Activated CD8-positive, alpha-beta memory T cell treated with anti-CD3 and anti-CD28 coated beads, Interleukin-2, amount 50 U/mL, for 24 hours (primary cell): ENCODE data around the gene CLDN4.
"Not testable (repeated sequence)": the region's sequence is repeated elsewhere in the genome, so short reads cannot be mapped to it uniquely, and the experiment has no call there.

ENCODE experiments used
- DNase-seq: peaks from one replicate; pipeline ENCODE4 v3.0.0-alpha.2; 2020; ENCODE audit errors: extremely low read depth

The CLDN4 gene

DNA sequence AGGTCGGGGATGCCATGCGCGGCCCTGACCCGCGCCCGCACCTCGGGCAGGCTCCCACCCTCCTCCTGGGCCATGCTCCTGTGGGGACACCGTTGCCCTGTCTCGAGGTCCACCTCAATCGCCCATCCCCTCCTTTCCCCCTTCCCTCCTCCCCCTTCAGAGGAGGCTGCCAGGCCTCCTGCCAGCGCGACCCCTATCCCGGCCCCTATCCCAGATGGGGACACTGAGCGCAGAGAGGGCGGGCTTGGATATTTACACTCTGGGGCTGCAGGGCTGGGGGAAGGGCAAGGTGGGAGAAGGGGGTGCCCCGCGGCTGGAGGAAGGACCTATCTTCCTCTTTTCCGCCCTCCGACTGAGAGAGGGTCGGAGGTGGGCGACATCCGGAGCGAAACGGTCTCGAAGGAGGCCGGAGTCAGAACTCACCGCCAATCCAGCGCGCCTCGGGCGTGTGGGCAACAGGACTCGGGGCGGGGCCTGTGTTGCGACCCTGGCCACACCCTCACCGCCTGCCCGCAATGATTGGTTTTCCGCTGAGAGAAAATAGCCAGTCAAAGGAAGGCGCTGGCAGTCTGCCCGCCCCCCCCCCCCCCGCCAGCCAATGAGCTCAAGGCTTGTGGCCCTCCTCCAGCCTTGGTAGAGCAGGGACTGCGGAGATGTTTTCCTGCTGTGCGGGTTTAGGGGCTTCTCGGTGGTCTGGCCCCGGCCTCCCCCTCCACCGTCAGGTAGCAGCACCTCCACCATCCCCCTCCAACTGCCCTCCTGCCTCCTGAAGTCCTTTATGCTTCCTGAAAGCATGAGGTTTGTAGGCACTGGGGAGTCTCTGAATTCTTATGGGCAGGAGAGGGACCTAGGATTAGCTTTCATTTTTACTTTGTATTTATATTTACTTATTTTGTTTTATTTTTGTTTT lies 11.5 kb downstream of the CLDN4 start, which contains the start of gene METTL27:
Gene METTL27 (minus strand): TSS at position 450 of the 910 bp plus-strand sequence. CDS start 376 bp downstream, at position 74.
- peak; percentile 81 for DNase-seq

DNA sequence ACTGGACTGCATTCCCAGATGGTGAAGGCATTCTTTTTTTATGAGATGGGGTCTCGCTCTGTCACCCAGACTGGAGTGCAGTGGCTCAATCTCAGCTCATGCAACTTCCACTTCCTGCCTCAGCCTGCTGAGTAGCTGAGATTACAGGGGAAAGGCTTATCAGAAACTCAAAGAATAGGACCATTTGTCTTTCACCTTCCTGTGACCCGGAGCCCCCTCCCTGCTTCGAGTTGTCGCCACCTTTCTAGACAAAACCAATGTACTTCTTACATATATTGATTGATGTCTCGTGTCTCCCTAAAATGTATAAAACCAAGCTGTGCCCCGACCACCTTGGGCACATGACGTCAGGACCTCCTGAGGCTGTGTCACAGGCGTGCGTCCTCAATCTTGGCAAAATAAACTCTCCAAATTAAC lies 13.3 kb downstream of the CLDN4 start:
- no peak for DNase-seq

GRCh38 chr7:73844848-73845460 lies 14.2 kb downstream of the CLDN4 start:
- DNase-seq = no peak

DNA sequence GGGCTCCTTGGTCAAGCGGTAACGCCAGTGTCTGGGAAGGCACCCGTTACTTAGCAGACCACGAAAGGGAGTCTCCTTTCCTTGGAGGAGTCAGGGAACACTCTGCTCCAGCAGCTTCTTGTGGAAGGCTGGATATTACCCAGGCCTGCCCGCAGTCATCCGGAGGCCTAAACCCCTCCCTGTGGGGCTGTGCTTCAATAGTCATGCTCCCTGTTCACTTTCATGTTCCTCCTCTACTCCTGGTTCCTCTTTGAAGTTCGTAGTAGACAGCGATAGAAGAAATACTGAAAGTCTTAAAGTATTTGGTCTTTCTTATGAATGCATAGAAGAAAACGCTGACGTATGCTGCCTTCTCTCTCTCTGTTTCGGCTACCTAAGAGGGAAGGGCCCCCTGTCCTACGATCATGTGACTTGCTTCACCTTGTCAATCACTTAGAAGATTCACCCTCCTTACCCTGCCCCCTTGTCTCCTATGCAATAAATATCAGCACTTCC lies 15.0 kb downstream of the CLDN4 start:
- not testable (repeated sequence) for DNase-seq

GRCh38 chr7:73847941-73848723 lies 17.3 kb downstream of the CLDN4 start:
- DNase-seq = no peak

DNA sequence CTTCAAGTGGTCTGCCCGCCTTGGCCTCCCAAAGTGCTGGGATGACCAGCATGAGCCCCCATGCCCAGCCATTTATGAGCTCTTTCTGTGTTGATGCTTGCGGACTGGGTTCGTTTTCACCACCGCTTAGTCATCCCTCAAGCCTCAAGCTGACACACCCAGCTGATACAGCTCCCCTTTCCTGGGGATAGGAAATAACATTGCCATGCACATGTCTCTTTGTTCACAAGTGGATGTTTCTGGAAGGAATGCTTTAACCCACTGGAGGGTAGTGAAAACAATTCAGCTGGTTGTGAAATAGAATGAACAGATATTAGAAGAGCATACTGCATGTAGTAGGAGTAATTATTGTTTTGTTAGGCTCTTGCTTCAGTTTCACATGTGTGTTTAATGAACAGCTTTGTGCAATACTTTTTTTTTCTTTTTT lies 20.0 kb downstream of the CLDN4 start:
- no peak for DNase-seq

GRCh38 chr7:73851410-73852338 lies 20.9 kb downstream of the CLDN4 start:
- no peak for DNase-seq

DNA sequence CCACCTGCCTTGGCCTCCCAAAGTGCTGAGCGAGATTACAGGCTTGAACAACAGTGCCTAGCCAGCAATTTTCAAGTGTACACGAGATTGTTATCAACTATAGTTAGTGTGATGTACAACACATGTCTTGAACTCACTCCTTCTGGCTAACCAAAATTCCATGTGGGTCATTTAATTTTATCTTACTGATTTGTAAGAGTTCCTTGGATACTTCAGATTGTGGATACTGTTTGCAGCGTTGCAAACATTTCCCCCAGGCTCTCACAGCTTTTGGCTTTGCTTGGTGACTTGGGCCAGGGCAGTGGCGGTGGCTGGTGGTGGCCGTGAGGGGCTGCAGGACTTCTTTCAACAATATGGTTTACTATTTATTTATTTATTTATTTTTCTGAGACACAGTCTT lies 21.7 kb downstream of the CLDN4 start:
- no peak for DNase-seq

DNA sequence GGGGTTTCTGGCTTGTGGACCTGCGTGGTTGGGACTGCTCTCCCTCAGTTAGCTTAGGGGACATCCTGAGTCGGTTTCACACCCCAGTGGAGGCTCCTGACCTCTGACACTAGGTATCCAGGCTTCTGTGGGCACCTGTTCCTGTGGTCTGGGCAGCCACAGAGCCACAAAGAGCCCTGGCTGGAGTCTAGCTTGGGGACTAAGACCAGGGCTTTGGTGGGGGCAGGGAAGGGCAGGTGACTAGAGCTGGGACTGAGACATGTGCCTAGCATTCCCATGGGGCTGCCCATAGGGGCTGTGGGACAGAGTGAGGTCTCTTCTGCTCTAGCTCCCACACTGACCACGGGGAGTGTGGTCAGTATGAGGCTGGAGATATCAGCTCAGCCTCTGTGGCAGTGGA lies 26.1 kb downstream of the CLDN4 start:
- DNase-seq = no peak

GRCh38 chr7:73858807-73859206 lies 28.0 kb downstream of the CLDN4 start:
- no peak for DNase-seq

DNA sequence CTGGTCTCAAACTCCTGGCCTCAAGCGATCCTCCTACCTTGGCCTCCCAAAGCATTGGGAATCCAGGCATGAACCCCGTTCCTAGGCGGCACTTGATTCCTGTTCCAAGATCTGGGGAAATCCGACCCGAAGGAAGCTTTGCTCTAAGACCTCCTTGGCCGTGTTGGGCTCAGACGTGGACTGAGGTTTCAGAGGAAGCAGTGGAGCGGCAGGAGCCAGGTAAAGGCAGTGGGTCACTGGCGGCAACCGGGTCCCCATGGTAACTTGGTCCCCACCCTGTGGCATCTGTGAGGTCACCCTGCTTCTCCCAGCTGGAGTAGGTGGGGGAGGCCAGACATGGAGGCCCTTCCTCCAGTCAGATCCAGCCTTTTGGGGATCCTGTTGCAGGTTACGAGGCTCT lies 30.1 kb downstream of the CLDN4 start, which contains the start of gene TMEM270:
Gene TMEM270 (plus strand): TSS at position 301 of the 400 bp plus-strand sequence. CDS start 36 bp downstream, at position 337.
- DNase-seq = no peak

DNA sequence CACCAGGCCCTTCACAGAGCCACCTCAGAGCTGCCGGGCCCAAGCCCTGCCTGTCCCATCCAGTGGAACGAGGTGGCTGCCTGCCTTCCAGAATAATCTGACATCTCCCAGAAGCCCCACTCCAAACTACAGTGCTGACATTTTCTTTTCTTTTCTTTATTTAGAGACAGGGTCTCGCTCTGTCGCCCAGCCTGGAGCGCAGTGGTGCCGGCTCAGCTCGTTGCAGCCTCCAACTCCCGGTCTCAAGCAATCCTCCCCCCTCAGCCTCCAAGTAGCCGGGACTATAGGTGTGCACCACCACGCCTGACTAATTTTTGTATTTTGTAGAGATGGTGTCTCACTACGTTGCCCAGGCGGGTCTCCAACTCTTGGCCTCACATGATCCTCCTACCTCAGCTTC lies 30.5 kb downstream of the CLDN4 start:
- no peak for DNase-seq

GRCh38 chr7:73864981-73865711 lies 34.4 kb downstream of the CLDN4 start:
- DNase-seq = no peak

- DNase-seq = no peak
Observed at GRCh38 chr7:73865738-73866445, 35.1 kb downstream of the CLDN4 start.

- DNase-seq = no peak
Observed at GRCh38 chr7:73866446-73866767, 35.6 kb downstream of the CLDN4 start.

DNA sequence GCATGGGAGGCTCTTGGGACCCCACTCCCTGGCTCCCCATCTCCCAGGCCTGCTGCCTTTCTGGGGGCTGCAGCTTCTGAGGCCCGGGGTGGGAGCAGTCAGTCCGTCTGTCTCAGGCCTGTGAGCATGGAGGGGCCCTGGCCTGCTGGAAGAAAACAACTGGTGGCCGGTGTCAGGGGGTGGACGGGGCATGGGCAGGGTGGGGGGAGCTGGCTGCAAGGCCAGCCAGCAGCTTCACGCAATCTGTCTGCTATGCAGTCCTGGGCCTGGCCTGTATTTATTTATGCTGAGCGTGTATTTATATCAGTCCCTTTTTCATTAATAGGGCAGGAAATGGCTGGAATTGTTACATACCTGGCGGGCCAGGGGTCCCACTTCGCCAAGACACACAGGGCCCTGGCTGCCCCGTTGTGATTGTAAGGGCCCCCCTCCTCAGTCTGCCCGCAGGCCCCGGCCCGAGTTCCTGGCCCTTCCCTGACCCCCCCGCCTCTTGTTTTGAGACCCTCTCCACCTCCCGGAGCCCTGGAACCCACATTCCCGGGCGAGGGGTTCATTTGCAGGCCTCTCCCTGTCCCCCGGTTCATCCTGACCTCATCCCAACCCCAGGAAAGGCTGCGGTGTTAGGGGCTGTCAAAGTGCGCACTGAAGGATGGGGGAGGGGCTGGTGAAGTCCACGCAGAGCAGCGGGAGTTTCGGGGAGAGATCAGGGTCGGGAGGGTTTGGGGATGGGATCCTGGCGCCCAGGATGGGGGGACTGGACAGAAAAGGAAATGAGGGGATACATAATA lies 38.4 kb downstream of the CLDN4 start:
- DNase-seq = no peak

GRCh38 chr7:73870041-73870492 lies 39.3 kb downstream of the CLDN4 start:
- no peak for DNase-seq

DNA sequence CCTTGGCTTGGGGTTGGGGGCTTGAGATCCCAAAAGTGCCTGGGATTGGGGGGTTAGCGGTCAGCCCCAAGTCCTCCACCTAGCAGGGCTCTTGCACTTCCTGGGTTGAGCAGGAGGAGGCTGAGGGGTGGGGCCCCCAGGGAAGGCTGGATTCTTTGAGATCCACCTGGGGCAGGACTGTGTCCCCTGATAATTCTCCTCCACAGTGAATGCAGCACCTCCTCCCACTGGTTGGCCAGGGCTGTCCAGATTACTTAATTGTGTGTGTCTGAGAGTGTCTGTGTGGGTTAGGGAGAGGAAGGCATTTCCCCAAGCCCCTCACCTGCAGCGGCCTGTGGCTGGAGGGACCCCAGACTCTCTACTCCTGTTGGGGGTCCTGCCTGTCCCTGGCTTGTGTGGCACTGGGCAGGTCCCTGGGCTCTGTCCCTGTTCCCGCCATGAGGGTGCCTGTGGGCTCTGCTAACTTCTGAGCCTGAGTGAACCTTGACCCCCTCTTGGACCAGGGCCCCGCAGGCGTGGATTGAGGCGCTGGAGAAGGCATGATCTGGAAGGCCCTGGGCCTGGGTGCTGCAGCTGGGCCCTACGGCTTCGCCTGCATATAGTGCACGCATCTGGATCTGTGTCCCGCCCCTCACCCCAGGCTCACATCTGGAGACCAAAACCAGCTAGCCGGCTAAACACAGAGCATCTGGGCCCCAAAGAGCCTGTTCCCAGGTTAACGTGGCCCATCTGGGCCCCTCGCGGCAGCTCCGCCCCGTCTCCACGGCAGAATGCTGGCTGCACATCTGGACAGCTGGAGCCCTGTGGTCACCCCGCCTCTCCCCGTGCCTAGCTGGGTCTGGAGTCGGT lies 40.6 kb downstream of the CLDN4 start:
- DNase-seq = no peak
